Measurements from ENCODE around the gene PIK3R3. TPM values are rescaled to one million over a fixed set of nuclear protein-coding genes. Genes with fewer than 3 reads are reported as not detected.
A peak's percentile ranks its signal among the peaks of the same experiment; 100 is the strongest.

Gene PIK3R3
- total and polyA plus RNA-seq, 9 of the 15 experiments (the other 6 are each of a cell fraction or from before 2014, with no cell fraction given): 1.4 to 7.7 (median 4.6) TPM

DNA sequence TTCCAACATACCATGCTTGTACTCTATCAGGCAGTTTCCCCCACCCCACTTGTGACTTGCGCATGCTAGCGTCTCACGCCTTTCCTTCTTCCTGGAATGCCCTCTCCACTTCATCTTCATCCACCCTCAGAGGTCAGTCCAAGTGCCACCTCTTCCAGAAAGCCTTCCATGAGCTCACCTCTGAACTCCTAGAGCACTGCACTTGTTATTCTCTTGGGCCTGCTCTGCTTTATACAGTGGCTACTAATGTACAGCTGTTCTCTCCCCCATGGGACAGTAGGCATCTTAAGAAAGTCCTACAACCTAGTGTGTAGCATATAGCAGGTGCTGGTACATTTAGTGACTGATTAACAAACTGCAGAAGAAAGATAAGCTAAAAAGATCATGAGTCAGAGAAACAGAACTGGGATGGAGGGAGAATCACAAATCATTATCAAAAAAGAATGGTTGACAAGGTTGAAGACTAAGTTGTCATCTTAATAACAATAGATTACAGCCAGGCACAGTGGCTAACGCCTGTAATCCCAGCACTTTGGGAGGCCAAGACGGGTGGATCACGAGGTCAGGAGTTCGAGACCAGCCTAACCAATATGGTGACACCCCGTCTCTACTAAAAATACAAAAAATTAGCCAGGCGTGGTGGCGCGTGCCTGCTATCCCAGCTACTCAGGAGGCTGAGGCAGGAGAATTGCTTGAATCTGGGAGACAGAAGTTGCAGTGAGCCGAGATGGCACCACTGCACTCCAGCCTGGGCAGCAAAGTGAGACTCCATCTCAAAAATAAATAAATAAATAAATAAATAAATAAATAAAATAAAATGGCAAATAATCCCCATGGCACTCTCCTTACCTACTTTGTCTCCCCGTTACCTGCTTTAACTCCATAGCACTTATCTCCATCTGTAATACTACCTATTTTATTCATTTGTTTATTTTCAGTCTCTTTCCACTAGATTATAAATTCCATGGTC is 26.2 kb upstream of the PIK3R3 start (continued):
- TF ChIP-seq, protein P1, sequence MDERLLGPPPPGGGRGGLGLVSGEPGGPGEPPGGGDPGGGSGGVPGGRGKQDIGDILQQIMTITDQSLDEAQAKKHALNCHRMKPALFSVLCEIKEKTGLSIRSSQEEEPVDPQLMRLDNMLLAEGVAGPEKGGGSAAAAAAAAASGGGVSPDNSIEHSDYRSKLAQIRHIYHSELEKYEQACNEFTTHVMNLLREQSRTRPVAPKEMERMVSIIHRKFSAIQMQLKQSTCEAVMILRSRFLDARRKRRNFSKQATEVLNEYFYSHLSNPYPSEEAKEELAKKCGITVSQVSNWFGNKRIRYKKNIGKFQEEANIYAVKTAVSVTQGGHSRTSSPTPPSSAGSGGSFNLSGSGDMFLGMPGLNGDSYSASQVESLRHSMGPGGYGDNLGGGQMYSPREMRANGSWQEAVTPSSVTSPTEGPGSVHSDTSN (CRISPR knock-in tag; IDR thresholded peaks at IDR 0.05; ENCODE audit: low read depth): no peak
- TF ChIP-seq, protein P1 (tag; conservative IDR thresholded peaks at IDR 0.05; ENCODE audit: low read depth): peak; percentile 99
- TF ChIP-seq MCM3 (IDR thresholded peaks at IDR 0.05): no peak
- no peak for TF ChIP-seq ZBTB34 (CRISPR knock-in tag; IDR thresholded peaks at IDR 0.05)
- TF ChIP-seq ZNF24 (IDR thresholded peaks at IDR 0.05): peak; percentile 45; the same call in 1 of the 2 replicates
- TF ChIP-seq MCM7 (IDR thresholded peaks at IDR 0.05): no peak
- TF ChIP-seq SNIP1 (IDR thresholded peaks at IDR 0.05; ENCODE audit: low read depth): no peak
- TF ChIP-seq, protein P2, sequence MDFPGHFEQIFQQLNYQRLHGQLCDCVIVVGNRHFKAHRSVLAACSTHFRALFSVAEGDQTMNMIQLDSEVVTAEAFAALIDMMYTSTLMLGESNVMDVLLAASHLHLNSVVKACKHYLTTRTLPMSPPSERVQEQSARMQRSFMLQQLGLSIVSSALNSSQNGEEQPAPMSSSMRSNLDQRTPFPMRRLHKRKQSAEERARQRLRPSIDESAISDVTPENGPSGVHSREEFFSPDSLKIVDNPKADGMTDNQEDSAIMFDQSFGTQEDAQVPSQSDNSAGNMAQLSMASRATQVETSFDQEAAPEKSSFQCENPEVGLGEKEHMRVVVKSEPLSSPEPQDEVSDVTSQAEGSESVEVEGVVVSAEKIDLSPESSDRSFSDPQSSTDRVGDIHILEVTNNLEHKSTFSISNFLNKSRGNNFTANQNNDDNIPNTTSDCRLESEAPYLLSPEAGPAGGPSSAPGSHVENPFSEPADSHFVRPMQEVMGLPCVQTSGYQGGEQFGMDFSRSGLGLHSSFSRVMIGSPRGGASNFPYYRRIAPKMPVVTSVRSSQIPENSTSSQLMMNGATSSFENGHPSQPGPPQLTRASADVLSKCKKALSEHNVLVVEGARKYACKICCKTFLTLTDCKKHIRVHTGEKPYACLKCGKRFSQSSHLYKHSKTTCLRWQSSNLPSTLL (IDR thresholded peaks at IDR 0.05): no peak
- TF ChIP-seq KDM2B (CRISPR knock-in tag; IDR thresholded peaks at IDR 0.05): 0 out of 2 replicates have a peak, but pooled peaks have one; percentile 28
- TF ChIP-seq ZNF717 (CRISPR knock-in tag; IDR thresholded peaks at IDR 0.05): no peak
- no peak for TF ChIP-seq ZNF224 (CRISPR knock-in tag; IDR thresholded peaks at IDR 0.05)

Measured in K562 (cell line).